H1 (cell line): Measurements from ENCODE around the gene MACROD2. TPM values are rescaled to one million over a fixed set of nuclear protein-coding genes. Genes with fewer than 3 reads are reported as not detected.

Source experiments
- CTCF ChIA-PET: fragments of 300-600 bp; sonication (Branson Sonifier 250); formaldehyde crosslinking; loops from one replicate; lab custom pipeline; 2021; ENCODE audit not compliant: partially characterized antibody; lab: Charles Lee
- POLR2A ChIA-PET: fragments of 300-600 bp; sonication (Branson Sonifier 250); formaldehyde crosslinking; loops from one replicate; lab custom pipeline; 2021; ENCODE audit warnings: inconsistent platforms; ENCODE audit not compliant: partially characterized antibody; lab: Charles Lee
- DNase-seq, 2 experiments: peaks; one replicate each; pipeline versions ENCODE4 v3.0.0 to v3.0.0-alpha.2; 2010 to 2022; ENCODE audit warnings: low spot score in 2 of 2, low read depth in 1 of 2, mixed read lengths in 1 of 2
- FAIRE-seq: peaks from 2 replicates; lab custom pipeline; 2011; peaks lifted over from hg19 to GRCh38; lab: Jason Lieb, UNC
- H2AFZ ChIP-seq: 2 replicates; pipeline ENCODE4 v1.8.1; 2012; ENCODE audit warnings: low read length, inconsistent platforms
- H2AK5ac ChIP-seq: 2 replicates; pipeline ENCODE4 v1.6.1; 2013; ENCODE audit warnings: low read depth, low read length
- H2BK120ac ChIP-seq: replicated peaks from 2 replicates; pipeline ENCODE3; 2013; ENCODE audit warnings: low read depth, low read length, inconsistent platforms
- H2BK12ac ChIP-seq: 2 replicates; pipeline ENCODE4 v1.6.1; 2013; ENCODE audit warnings: low read depth, low read length
- H2BK15ac ChIP-seq: 2 replicates; pipeline ENCODE4 v1.6.1; 2013; ENCODE audit warnings: low read length
- H2BK20ac ChIP-seq: 2 replicates; pipeline ENCODE4 v1.6.1; 2013; ENCODE audit warnings: low read length
- H2BK5ac ChIP-seq: 2 replicates; pipeline ENCODE4 v1.6.1; 2013; ENCODE audit warnings: low read depth, low read length
- H3K14ac ChIP-seq: 2 replicates; pipeline ENCODE4 v1.6.1; 2013; ENCODE audit warnings: inconsistent platforms; ENCODE audit not compliant: insufficient read length
- H3K18ac ChIP-seq: 2 replicates; pipeline ENCODE4 v1.6.1; 2013; ENCODE audit warnings: low read length; ENCODE audit errors: extremely low read depth
- H3K23ac ChIP-seq: 2 replicates; pipeline ENCODE4 v1.6.1; 2013; ENCODE audit warnings: inconsistent platforms; ENCODE audit not compliant: insufficient read length
- H3K23me2 ChIP-seq: 2 replicates; pipeline ENCODE4 v1.6.1; 2013; ENCODE audit warnings: low read depth, low read length
- H3K27ac ChIP-seq: 2 replicates; pipeline ENCODE4 v1.6.1; 2011; ENCODE audit warnings: low read depth, low read length, inconsistent platforms
- H3K27me3 ChIP-seq, 4 experiments: replicated peaks in 1 of 4; 1 replicate in 1 of 4; 2 replicates in 3 of 4; pipeline versions ENCODE4 v1.6.1 to v1.8.1; 2011 to 2013; ENCODE audit warnings: low read length in 3 of 4, mild to moderate bottlenecking in 3 of 4, inconsistent platforms in 2 of 4, mixed read lengths in 2 of 4, moderate library complexity in 1 of 4; ENCODE audit not compliant: control insufficient read depth in 3 of 4, insufficient read depth in 3 of 4; ENCODE audit errors: extremely low read depth in 1 of 4
- H3K36me3 ChIP-seq, 4 experiments: 2 replicates each; pipeline versions ENCODE4 v1.6.1 to v1.8.1; 2011 to 2013; ENCODE audit warnings: mild to moderate bottlenecking in 4 of 4, low read length in 3 of 4, moderate library complexity in 2 of 4, control low read depth in 1 of 4, inconsistent platforms in 1 of 4; ENCODE audit not compliant: insufficient read depth in 4 of 4, control insufficient read depth in 2 of 4
- H3K4ac ChIP-seq: replicated peaks from 2 replicates; pipeline ENCODE3; 2013; ENCODE audit warnings: low read length, low read depth, mixed read lengths, inconsistent platforms; ENCODE audit not compliant: insufficient read length
- H3K4me1 ChIP-seq, 4 experiments: replicated peaks in 1 of 4; 1 replicate in 1 of 4; 2 replicates in 3 of 4; pipeline versions ENCODE4 v1.6.1 to v1.8.1; 2011 to 2013; ENCODE audit warnings: low read length in 3 of 4, inconsistent platforms in 2 of 4, mixed read lengths in 1 of 4; ENCODE audit not compliant: insufficient read depth in 4 of 4, control insufficient read depth in 3 of 4
- H3K4me2 ChIP-seq, 2 experiments: 2 replicates each; pipeline versions ENCODE4 v1.6.1 to v1.8.1; 2011 to 2013; ENCODE audit warnings: low read depth in 2 of 2, low read length in 2 of 2, control low read depth in 1 of 2, inconsistent platforms in 1 of 2, mild to moderate bottlenecking in 1 of 2; ENCODE audit not compliant: insufficient read depth in 1 of 2
- H3K4me3 ChIP-seq, 4 experiments: fragments of 200-600, 300-600 bp in 1 of 4; sonication (generic), shearing (Covaris generic), sonication (Bioruptor Twin) in 1 of 4; 2 replicates each; pipeline versions ENCODE4 v1.5.1 to v1.8.1; 2011 to 2016; ENCODE audit warnings: low read length in 4 of 4, low read depth in 3 of 4, control low read depth in 2 of 4, inconsistent platforms in 2 of 4, mild to moderate bottlenecking in 2 of 4, mixed read lengths in 1 of 4, moderate library complexity in 1 of 4; ENCODE audit not compliant: insufficient read depth in 2 of 4; ENCODE audit errors: extremely low read depth in 1 of 4
- H3K56ac ChIP-seq: replicated peaks from 2 replicates; pipeline ENCODE3; 2013; ENCODE audit warnings: low read depth, mild to moderate bottlenecking, mixed read lengths, low read length, inconsistent platforms; ENCODE audit not compliant: insufficient read length
- H3K79me1 ChIP-seq: 2 replicates; pipeline ENCODE4 v1.6.1; 2013; ENCODE audit warnings: low read depth, low read length, control low read depth
- H3K79me2 ChIP-seq, 2 experiments: 2 replicates each; pipeline versions ENCODE4 v1.6.1 to v1.8.1; 2012 to 2013; ENCODE audit warnings: low read length in 2 of 2, mild to moderate bottlenecking in 2 of 2, inconsistent platforms in 1 of 2; ENCODE audit not compliant: insufficient read depth in 2 of 2, control insufficient read depth in 1 of 2
- H3K9ac ChIP-seq, 4 experiments: replicated peaks in 1 of 4; 1 replicate in 1 of 4; 2 replicates in 3 of 4; pipeline versions ENCODE4 v1.6.1 to v1.8.1; 2011 to 2013; ENCODE audit warnings: low read depth in 3 of 4, low read length in 3 of 4, control low read depth in 2 of 4, mild to moderate bottlenecking in 2 of 4, moderate library complexity in 2 of 4, inconsistent platforms in 1 of 4; ENCODE audit errors: extremely low read depth in 1 of 4
- H3K9me3 ChIP-seq, 2 experiments: 2 replicates each; pipeline versions ENCODE4 v1.6.1 to v1.8.1; 2012 to 2013; ENCODE audit warnings: mild to moderate bottlenecking in 2 of 2, moderate library complexity in 2 of 2, control low read depth in 1 of 2, inconsistent platforms in 1 of 2, low read depth in 1 of 2, low read length in 1 of 2, mixed read lengths in 1 of 2; ENCODE audit not compliant: insufficient read depth in 2 of 2
- H4K20me1 ChIP-seq, 2 experiments: replicated peaks in 1 of 2; 2 replicates each; pipeline versions ENCODE3 to v1.8.1; 2011 to 2013; ENCODE audit warnings: inconsistent platforms in 2 of 2, low read length in 2 of 2, mild to moderate bottlenecking in 1 of 2; ENCODE audit not compliant: insufficient read depth in 2 of 2, control insufficient read depth in 1 of 2
- H4K5ac ChIP-seq: 2 replicates; pipeline ENCODE4 v1.6.1; 2013; ENCODE audit warnings: low read length, low read depth, mixed read lengths, inconsistent platforms; ENCODE audit not compliant: insufficient read length
- H4K8ac ChIP-seq: 2 replicates; pipeline ENCODE4 v1.8.0; 2013; ENCODE audit warnings: mild to moderate bottlenecking, moderate library complexity, low read length, inconsistent platforms; ENCODE audit not compliant: insufficient read depth; ENCODE audit errors: extremely low read depth
- H4K91ac ChIP-seq: replicated peaks from 2 replicates; pipeline ENCODE3; 2013; ENCODE audit warnings: low read length, mixed read lengths, inconsistent platforms; ENCODE audit not compliant: insufficient read length
- CHD1 ChIP-seq: IDR thresholded peaks from 2 replicates; pipeline ENCODE4 v1.6.1; 2012; ENCODE audit warnings: low read depth, low read length, improper control_type of control experiment
- EZH2 ChIP-seq: fragments of 200-600 bp; sonication (generic); IDR thresholded peaks from 2 replicates; pipeline ENCODE4 v1.7.1; 2012; ENCODE audit warnings: low read depth, mild to moderate bottlenecking, moderate library complexity, low read length, inconsistent platforms; ENCODE audit not compliant: severe bottlenecking
- GABPA ChIP-seq: IDR thresholded peaks from 2 replicates; pipeline ENCODE4 v1.6.1; 2011; ENCODE audit warnings: mild to moderate bottlenecking, low read length, moderate library complexity, borderline replicate concordance; ENCODE audit not compliant: insufficient read depth
- HDAC2 ChIP-seq, 2 experiments: fragments of 300-600 bp in 1 of 2; sonication (generic) in 1 of 2; IDR thresholded peaks; 2 replicates each; pipeline ENCODE4 v1.6.1; 2011 to 2012; ENCODE audit warnings: low read depth in 2 of 2, low read length in 2 of 2, mild to moderate bottlenecking in 2 of 2, moderate library complexity in 2 of 2, borderline replicate concordance in 1 of 2, inconsistent platforms in 1 of 2
- KDM5A ChIP-seq: fragments of 200-600 bp; IDR thresholded peaks from 2 replicates; pipeline ENCODE4 v1.7.1; 2012; ENCODE audit warnings: mild to moderate bottlenecking, low read length, inconsistent platforms, mixed read lengths
- MAX ChIP-seq: IDR thresholded peaks from 2 replicates; pipeline ENCODE4 v1.6.1; 2012; ENCODE audit warnings: inconsistent platforms
- POLR2A ChIP-seq, 2 experiments: IDR thresholded peaks; 1 replicate in 1 of 2; 2 replicates in 1 of 2; pipeline ENCODE4 v1.6.1; 2011; ENCODE audit warnings: low read depth in 2 of 2, low read length in 2 of 2, mild to moderate bottlenecking in 2 of 2; ENCODE audit errors: control extremely low read depth in 1 of 2
- TEAD4 ChIP-seq: IDR thresholded peaks from 2 replicates; pipeline ENCODE4 v1.6.1; 2012; ENCODE audit warnings: low read depth, low read length, inconsistent platforms, mixed read lengths
- YY1 ChIP-seq: IDR thresholded peaks from 2 replicates; pipeline ENCODE4 v1.6.1; 2011; ENCODE audit warnings: low read depth, mild to moderate bottlenecking, low read length
- WGBS, 2 experiments: shearing (Covaris generic) in 1 of 2; methylation state at CpG; one replicate each; pipeline versions ENCODE4 v1.1.6 to v1.1.7; 2013 to 2015; ENCODE audit warnings: low lambda C conversion rate in 2 of 2, mixed read lengths in 2 of 2, inconsistent platforms in 1 of 2, low coverage in 1 of 2, missing lambda C conversion rate in 1 of 2; ENCODE audit not compliant: insufficient replicate concordance in 2 of 2, insufficient coverage in 1 of 2, insufficient read length in 1 of 2; ENCODE audit errors: extremely low coverage in 1 of 2, missing lambda C conversion rate in 1 of 2; 5-methylcytosine and 5-hydroxymethylcytosine counted together
- polyA plus RNA-seq, 7 experiments: library from polyadenylated mRNA; depleted of rRNA in 3 of 7; stranded (reverse) in 5 of 7; unstranded in 2 of 7; fragments of >200 nt in 5 of 7; fragments of 200-250 nt in 2 of 7; gene quantifications; 1 replicate in 5 of 7; 2 replicates in 1 of 7; 4 replicates in 1 of 7; pipeline versions ENCODE4 v1.2.1 to v1.2.3, GENCODE V29; 2011 to 2013; ENCODE audit warnings: missing spikeins in 2 of 7, mixed read lengths in 2 of 7
- total RNA-seq: library from RNA; stranded (reverse); fragmentation: NEBNext Ultra II Directional; extraction: Animal tissue kit (Norgen Biotek cat#: 25700); gene quantifications from 2 replicates; pipeline ENCODE4 v1.2.1, GENCODE V29; 2021

The MACROD2 gene
- total and polyA plus RNA-seq, 2 of the 8 experiments (the other 6 are each of a cell fraction or from before 2014, with no cell fraction given) = 0.70 to 3.9 TPM

GRCh38 chr20:15131176-15131575 is 1135.9 kb downstream of the MACROD2 start:
- Histone ChIP-seq H3K27ac (no peak overlapping the region), H2AFZ (no peak overlapping the region), H3K18ac (no peak overlapping the region), H3K14ac (no peak overlapping the region), H3K23ac (no peak overlapping the region), H3K79me2 (no peaks in the 10 kb centered on the region), H2BK15ac (no peak overlapping the region), H2BK12ac (no peak overlapping the region), H3K79me1 (no peaks in the 10 kb centered on the region), H4K20me1 (no peaks in the 10 kb centered on the region), H2BK20ac (no peak overlapping the region), H3K56ac (no peak overlapping the region), H3K27me3 (no peaks in the 10 kb centered on the region), H3K9ac (no peak overlapping the region), H4K8ac (no peak overlapping the region), H3K23me2 (no peaks in the 10 kb centered on the region), H4K5ac (no peak overlapping the region), H3K9me3 (no peaks in the 10 kb centered on the region), H3K4me2 (no peak overlapping the region), H3K4me1 (no peaks in the 10 kb centered on the region), H3K36me3 (no peaks in the 10 kb centered on the region), H2AK5ac (no peak overlapping the region), H2BK120ac (no peak overlapping the region), H3K4me3 (no peak overlapping the region), H4K91ac (no peak overlapping the region), H2BK5ac (no peak overlapping the region), H3K4ac (no peak overlapping the region)
- CTCF ChIA-PET = no interaction called here
- no peak for DNase-seq
- 80 to 100% methylated on average over 1 to 2 of the region's 2 CpGs for WGBS, 2 experiments
- FAIRE-seq = no peak
- POLR2A ChIA-PET = no interaction called here
- TF ChIP-seq MAX (no peak), KDM5A (no peak), YY1 (no peak), CHD1 (no peak), TEAD4 (no peak), EZH2 (no peak), GABPA (no peak), HDAC2 (IDR thresholded peaks at IDR 0.05; ENCODE audit: borderline replicate concordance in 1 of 2, low read depth in 2 of 2, low read length in 2 of 2) (no peak), POLR2A (IDR thresholded peaks at IDR 0.05; ENCODE audit: control extremely low read depth in 1 of 2, low read depth in 2 of 2, low read length in 2 of 2) (no peak)
